ENCODE measurements around the gene CDK16. TPM values are rescaled to one million over a fixed set of nuclear protein-coding genes. Genes with fewer than 3 reads are reported as not detected.

Gene CDK16
- total and polyA plus RNA-seq, 2 donors (not counting 3 experiments of a cell fraction or from before 2014, with no cell fraction given): 99.9 to 149 TPM

DNA sequence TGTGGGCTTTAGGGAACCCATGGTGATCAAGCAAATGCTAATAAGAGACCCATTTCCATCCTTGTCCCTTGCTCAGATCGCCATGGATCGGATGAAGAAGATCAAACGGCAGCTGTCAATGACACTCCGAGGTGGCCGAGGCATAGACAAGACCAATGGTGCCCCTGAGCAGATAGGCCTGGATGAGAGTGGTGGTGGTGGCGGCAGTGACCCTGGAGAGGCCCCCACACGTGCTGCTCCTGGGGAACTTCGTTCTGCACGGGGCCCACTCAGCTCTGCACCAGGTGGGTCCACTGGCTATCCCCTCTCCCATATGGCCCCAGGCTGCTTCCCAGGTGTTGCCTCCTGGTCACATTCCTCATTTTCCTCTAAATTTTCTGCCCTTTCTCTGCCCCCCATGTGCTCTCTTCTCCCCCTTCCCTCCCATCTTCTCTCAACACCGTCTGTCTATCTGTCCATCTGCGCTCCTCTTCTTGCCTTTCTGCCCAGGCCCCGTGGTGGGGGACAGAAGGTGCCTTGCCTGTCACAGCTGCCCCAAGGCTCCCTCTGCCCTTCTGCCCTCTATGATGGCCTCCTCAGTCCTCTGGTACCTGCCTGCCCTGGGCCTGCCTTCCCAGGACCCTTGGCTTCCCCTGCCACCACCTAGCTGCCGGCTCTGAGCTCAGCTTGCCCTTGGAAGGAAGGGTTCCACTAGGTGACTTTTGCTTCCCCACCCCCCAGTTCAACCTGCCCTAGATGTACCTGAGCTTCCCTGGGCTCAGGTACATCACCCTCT, 5.2 kb downstream of the CDK16 start:
- H3K36me3 ChIP-seq (ENCODE audit: control insufficient read depth in 2 of 2, extremely low read depth in 1 of 2, insufficient read depth in 2 of 2, low read length in 2 of 2): peaks cover 8 to 36% of the 10 kb centered on the region in 2 experiments

More for the DNA sequence above, 5.2 kb downstream of the CDK16 start:
- FAIRE-seq (no peak), DNase-seq (ENCODE audit: low read depth, low spot score) (no peak)
- Histone ChIP-seq H3K9me3 (replicated peaks; ENCODE audit: control insufficient read depth, insufficient read depth, low read length) (no peaks in the 10 kb centered on the region), H2AFZ (ENCODE audit: low read depth, low read length) (no peak overlapping the region), H3K79me2 (ENCODE audit: control insufficient read depth, insufficient read depth, low read length) (peaks cover 41% of the 10 kb centered on the region), H3K4me2 (ENCODE audit: insufficient read depth, low read length) (no peak overlapping the region), H4K20me1 (replicated peaks; ENCODE audit: control insufficient read depth, extremely low read depth, insufficient read depth, low read length) (no peaks in the 10 kb centered on the region), H3K27ac (ENCODE audit: insufficient read depth, low read depth, low read length) (no peak overlapping the region), H3K4me1 (ENCODE audit: control insufficient read depth, extremely low read depth, insufficient read depth, low read length) (no peaks in the 10 kb centered on the region), H3K4me3 (replicated peaks in 1 of 3; ENCODE audit: insufficient read depth in 1 of 3, low read depth in 1 of 3, low read length in 3 of 3) (no peak overlapping the region), H3K9ac (replicated peaks; ENCODE audit: extremely low read depth, insufficient read depth, low read length) (no peak overlapping the region), H3K27me3 (ENCODE audit: control insufficient read depth in 2 of 2, insufficient read depth in 2 of 2, low read length in 2 of 2) (no peaks in the 10 kb centered on the region), H3K9me1 (replicated peaks; ENCODE audit: control insufficient read depth, extremely low read depth, insufficient read depth, low read length) (no peaks in the 10 kb centered on the region)
- dilution Hi-C loops (cut with MboI; ENCODE audit: extremely low pct_ligation_motif_present, low sequenced_read_pairs): no loop called here
- TF ChIP-seq FOS (IDR thresholded peaks at IDR 0.05; ENCODE audit: borderline replicate concordance, insufficient read depth, low read length): no peak
- TF ChIP-seq POLR2AphosphoS5 (IDR thresholded peaks at IDR 0.05; ENCODE audit: insufficient read depth, low read depth, low read length): no peak
- TF ChIP-seq, protein P1, sequence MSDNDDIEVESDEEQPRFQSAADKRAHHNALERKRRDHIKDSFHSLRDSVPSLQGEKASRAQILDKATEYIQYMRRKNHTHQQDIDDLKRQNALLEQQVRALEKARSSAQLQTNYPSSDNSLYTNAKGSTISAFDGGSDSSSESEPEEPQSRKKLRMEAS (IDR thresholded peaks at IDR 0.05; ENCODE audit: insufficient read depth, insufficient read length): no peak
- TF ChIP-seq, protein P2, sequence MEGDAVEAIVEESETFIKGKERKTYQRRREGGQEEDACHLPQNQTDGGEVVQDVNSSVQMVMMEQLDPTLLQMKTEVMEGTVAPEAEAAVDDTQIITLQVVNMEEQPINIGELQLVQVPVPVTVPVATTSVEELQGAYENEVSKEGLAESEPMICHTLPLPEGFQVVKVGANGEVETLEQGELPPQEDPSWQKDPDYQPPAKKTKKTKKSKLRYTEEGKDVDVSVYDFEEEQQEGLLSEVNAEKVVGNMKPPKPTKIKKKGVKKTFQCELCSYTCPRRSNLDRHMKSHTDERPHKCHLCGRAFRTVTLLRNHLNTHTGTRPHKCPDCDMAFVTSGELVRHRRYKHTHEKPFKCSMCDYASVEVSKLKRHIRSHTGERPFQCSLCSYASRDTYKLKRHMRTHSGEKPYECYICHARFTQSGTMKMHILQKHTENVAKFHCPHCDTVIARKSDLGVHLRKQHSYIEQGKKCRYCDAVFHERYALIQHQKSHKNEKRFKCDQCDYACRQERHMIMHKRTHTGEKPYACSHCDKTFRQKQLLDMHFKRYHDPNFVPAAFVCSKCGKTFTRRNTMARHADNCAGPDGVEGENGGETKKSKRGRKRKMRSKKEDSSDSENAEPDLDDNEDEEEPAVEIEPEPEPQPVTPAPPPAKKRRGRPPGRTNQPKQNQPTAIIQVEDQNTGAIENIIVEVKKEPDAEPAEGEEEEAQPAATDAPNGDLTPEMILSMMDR (IDR thresholded peaks at IDR 0.05; ENCODE audit: extremely low read depth in 1 of 2, insufficient read depth in 1 of 2, low read depth in 1 of 2, low read length in 2 of 2): no peak
- no peak for TF ChIP-seq MYC (IDR thresholded peaks at IDR 0.05; ENCODE audit: low read depth, low read length)
- TF ChIP-seq JUN (IDR thresholded peaks at IDR 0.05; ENCODE audit: borderline replicate concordance, insufficient read depth, insufficient read length, low read depth): no peak
- TF ChIP-seq EZH2 (IDR thresholded peaks at IDR 0.05; ENCODE audit: borderline replicate concordance, low read depth, low read length, severe bottlenecking): no peak
- TF ChIP-seq GATA2 (IDR thresholded peaks at IDR 0.05; ENCODE audit: insufficient read depth, insufficient read length, low read depth, low read length): no peak
- no peak for TF ChIP-seq POLR2A (IDR thresholded peaks at IDR 0.05; ENCODE audit: low read depth, low read length)
- ChIA-PET POLR2A (no interaction called here), CTCF (interaction anchor here (0.7 kb wide), 1 partner anchor 29 kb away, joined by 3 read pairs; no protein-coding TSS in a partner anchor)
- intact Hi-C loops (cut with micrococcal nuclease): no loop called here
- no TSS peak for BruUV-seq (replicated peaks)

Data from endothelial cell of umbilical vein (primary cell).